Naive thymus-derived CD4-positive, alpha-beta T cell (primary cell): ENCODE data around the gene SSPN. TPM values are rescaled to one million over a fixed set of nuclear protein-coding genes. Genes with fewer than 3 reads are reported as not detected.

Experiments
- ATAC-seq: fragments of 150-1000 bp; cut with Tn5 transposase; 2 replicates; pipeline ENCODE4 v1.10.0; 2021; ENCODE audit warnings: mild to moderate bottlenecking, moderate library complexity
- CTCF ChIA-PET: fragments of 350-600 bp; sonication (Branson Sonifier 250); formaldehyde crosslinking; loops from one replicate; lab custom pipeline; 2021; ENCODE audit warnings: antibody characterized with exemption; lab: Charles Lee
- POLR2A ChIA-PET: fragments of 350-600 bp; sonication (Branson Sonifier 250); formaldehyde crosslinking; loops from one replicate; lab custom pipeline; 2021; ENCODE audit warnings: antibody characterized with exemption, inconsistent platforms; lab: Charles Lee
- DNase-seq, 9 donors: peaks; one replicate each; pipeline versions ENCODE4 v3.0.0 to v3.0.0-alpha.2; 2020 to 2022; ENCODE audit warnings: mixed read lengths in 1 of 9
- H3K27ac ChIP-seq: one replicate; pipeline ENCODE4 v1.7.0; 2013; ENCODE audit warnings: mild to moderate bottlenecking, low read depth, low read length, moderate library complexity
- H3K27me3 ChIP-seq, 2 donors: one replicate each; pipeline ENCODE4 v1.7.0; 2013; ENCODE audit warnings: low read length in 2 of 2, mild to moderate bottlenecking in 2 of 2, moderate library complexity in 2 of 2; ENCODE audit not compliant: control insufficient read depth in 2 of 2, insufficient read depth in 2 of 2
- H3K36me3 ChIP-seq, 3 experiments: 1 replicate in 2 of 3; 2 replicates in 1 of 3; pipeline ENCODE4 v1.7.0; 2013; ENCODE audit warnings: low read length in 3 of 3, mild to moderate bottlenecking in 3 of 3, moderate library complexity in 1 of 3; ENCODE audit not compliant: insufficient read depth in 3 of 3, control insufficient read depth in 2 of 3
- H3K4me1 ChIP-seq, 2 donors: one replicate each; pipeline ENCODE4 v1.7.0; 2013; ENCODE audit warnings: low read length in 2 of 2, mild to moderate bottlenecking in 2 of 2, moderate library complexity in 1 of 2; ENCODE audit not compliant: control insufficient read depth in 2 of 2, insufficient read depth in 2 of 2
- H3K4me3 ChIP-seq: 2 replicates; pipeline ENCODE4 v1.7.0; 2013; ENCODE audit warnings: mild to moderate bottlenecking, low read length
- H3K9me3 ChIP-seq, 3 experiments: 1 replicate in 2 of 3; 2 replicates in 1 of 3; pipeline ENCODE4 v1.7.0; 2013; ENCODE audit warnings: low read length in 3 of 3; ENCODE audit not compliant: control insufficient read depth in 2 of 3
- H3K27ac Mint-ChIP-seq, 9 donors: one replicate each; pipeline ENCODE4 v1.8.0; 2020 to 2022; ENCODE audit warnings: mixed read lengths in 9 of 9, mild to moderate bottlenecking in 8 of 9, moderate library complexity in 5 of 9, inconsistent platforms in 2 of 9
- H3K27me3 Mint-ChIP-seq, 5 donors: one replicate each; pipeline ENCODE4 v1.8.0; 2021 to 2022; ENCODE audit warnings: mixed read lengths in 5 of 5, mild to moderate bottlenecking in 1 of 5
- H3K36me3 Mint-ChIP-seq, 5 donors: one replicate each; pipeline ENCODE4 v1.8.0; 2020 to 2022; ENCODE audit warnings: mixed read lengths in 5 of 5, mild to moderate bottlenecking in 3 of 5, inconsistent platforms in 1 of 5
- H3K4me1 Mint-ChIP-seq, 7 donors: one replicate each; pipeline ENCODE4 v1.8.0; 2020 to 2022; ENCODE audit warnings: mixed read lengths in 7 of 7, mild to moderate bottlenecking in 3 of 7, inconsistent platforms in 1 of 7
- H3K4me3 Mint-ChIP-seq, 10 donors: one replicate each; pipeline ENCODE4 v1.8.0; 2020 to 2022; ENCODE audit warnings: mild to moderate bottlenecking in 10 of 10, mixed read lengths in 10 of 10, moderate library complexity in 6 of 10, inconsistent platforms in 2 of 10
- H3K9me3 Mint-ChIP-seq, 11 donors: one replicate each; pipeline ENCODE4 v1.8.0; 2020 to 2022; ENCODE audit warnings: mixed read lengths in 11 of 11, mild to moderate bottlenecking in 4 of 11, inconsistent platforms in 1 of 11, moderate library complexity in 1 of 11
- intact Hi-C, 2 donors: fragments of 100-400 bp; cut with micrococcal nuclease; formaldehyde crosslinking; loops; one replicate each; pipeline ENCODE4 v1.15.1; 2023
- polyA plus RNA-seq, 2 donors: library from polyadenylated mRNA; unstranded; fragments of 300-500 nt; fragmentation: Illumina TruSeq; gene quantifications; one replicate each; pipeline ENCODE4 v1.2.3, GENCODE V29; 2021
- total RNA-seq, 6 experiments: library from RNA in 5 of 6; stranded (reverse) in 5 of 6; gene quantifications; 1 replicate in 5 of 6; 2 replicates in 1 of 6; pipeline ENCODE4 v1.2.3 and lab custom pipeline; 2021 to 2026

The SSPN gene
- total and polyA plus RNA-seq, 7 experiments from 2014 or later = 0.22 to 0.34 TPM; not detected in 5

DNA sequence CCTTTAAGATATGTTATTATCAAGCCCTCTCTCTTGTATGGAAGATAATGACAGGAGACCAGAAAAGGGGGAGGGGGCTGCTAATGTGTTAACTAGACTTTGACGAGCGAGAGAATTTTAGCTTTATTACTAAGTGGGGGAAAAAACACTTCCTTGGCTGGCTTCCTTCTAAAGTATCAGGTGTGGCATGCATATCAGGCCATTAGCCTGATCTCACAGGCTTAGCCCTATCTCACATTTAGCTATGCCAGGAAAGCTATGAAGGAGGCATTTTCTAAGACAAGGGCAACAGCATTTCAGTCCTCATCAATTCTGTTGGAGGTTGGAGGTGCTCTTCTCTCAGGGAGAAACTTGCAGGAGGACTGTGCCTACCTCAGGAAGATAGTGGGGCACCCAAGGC lies 9.9 kb downstream of the SSPN start:
- Histone ChIP-seq H3K27ac (no peak overlapping the region), H3K9me3 (no peaks in the 10 kb centered on the region), H3K36me3 (no peaks in the 10 kb centered on the region), H3K4me3 (no peak overlapping the region), H3K4me1 (no peaks in the 10 kb centered on the region), H3K27me3 (no peaks in the 10 kb centered on the region)
- no peak for DNase-seq
- Mint-ChIP-seq H3K9me3 (peaks cover 0 to 1% (median 0%) of the 10 kb centered on the region in 11 donors), H3K27ac (no peak overlapping the region), H3K27me3 (peaks cover 6 to 25% (median 23%) of the 10 kb centered on the region in 5 donors), H3K4me3 (no peak overlapping the region), H3K36me3 (no peaks in the 10 kb centered on the region), H3K4me1 (no peaks in the 10 kb centered on the region)
- intact Hi-C loops = no loop called here
- ATAC-seq = no peak
- CTCF ChIA-PET = no interaction called here
- POLR2A ChIA-PET = no interaction called here

DNA sequence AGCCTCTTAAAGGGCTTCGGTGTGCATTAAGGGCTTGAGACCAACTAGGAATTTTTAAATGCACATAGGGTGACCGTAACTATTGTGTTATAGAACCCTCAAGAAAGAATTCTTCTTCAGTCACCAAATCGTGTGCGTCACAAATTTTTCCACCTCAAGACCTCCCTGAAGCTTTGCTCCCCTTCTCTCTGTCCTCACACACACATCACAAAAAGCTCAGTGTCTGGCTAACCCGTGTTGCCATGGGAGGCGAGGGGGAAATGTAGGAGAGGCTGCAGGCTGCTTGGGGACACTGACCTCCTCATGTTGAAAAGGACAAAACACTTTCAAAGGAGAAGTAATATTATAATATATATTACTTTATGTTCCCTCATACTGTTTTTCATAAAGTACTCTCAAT lies 10.6 kb downstream of the SSPN start:
- Histone ChIP-seq H3K27ac (no peak overlapping the region), H3K9me3 (no peaks in the 10 kb centered on the region), H3K4me1 (no peaks in the 10 kb centered on the region), H3K4me3 (no peak overlapping the region), H3K27me3 (no peaks in the 10 kb centered on the region), H3K36me3 (no peaks in the 10 kb centered on the region)
- no peaks in the 10 kb centered on the region for H3K4me1 Mint-ChIP-seq
- no peak overlapping the region for H3K27ac Mint-ChIP-seq
- H3K36me3 Mint-ChIP-seq = no peaks in the 10 kb centered on the region
- POLR2A ChIA-PET = no interaction called here
- peaks cover 12 to 31% (median 24%) of the 10 kb centered on the region in 5 donors for H3K27me3 Mint-ChIP-seq
- ATAC-seq (no peak), DNase-seq (no peak)
- CTCF ChIA-PET = no interaction called here
- peaks cover 0 to 1% (median 0%) of the 10 kb centered on the region in 11 donors for H3K9me3 Mint-ChIP-seq
- no peak overlapping the region for H3K4me3 Mint-ChIP-seq
- intact Hi-C loops = no loop called here

DNA sequence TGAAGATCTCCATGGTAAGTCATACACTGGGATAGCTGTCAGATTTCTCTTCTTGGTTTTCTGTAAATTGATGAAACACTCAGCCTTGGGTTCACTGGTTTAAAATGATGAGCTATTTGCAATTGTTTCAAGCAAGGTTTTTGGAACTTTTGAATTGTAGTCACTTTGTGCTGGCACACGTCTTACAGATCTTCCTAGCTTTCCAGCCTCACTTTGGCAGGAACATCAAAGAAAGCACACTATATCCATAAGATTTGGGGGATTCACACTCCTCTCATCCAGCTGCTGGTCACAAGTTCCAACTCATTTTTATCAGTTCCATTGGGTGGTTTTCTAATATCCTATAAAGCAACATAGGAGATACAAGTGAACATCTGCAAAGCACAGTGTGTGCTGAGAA lies 16.0 kb downstream of the SSPN start:
- Mint-ChIP-seq H3K4me3 (no peak overlapping the region), H3K27ac (no peak overlapping the region), H3K36me3 (no peaks in the 10 kb centered on the region), H3K27me3 (peaks cover 24 to 52% (median 37%) of the 10 kb centered on the region in 5 donors), H3K4me1 (no peaks in the 10 kb centered on the region), H3K9me3 (peaks cover 0 to 7% (median 0%) of the 10 kb centered on the region in 11 donors)
- no peak for DNase-seq
- Histone ChIP-seq H3K36me3 (no peaks in the 10 kb centered on the region), H3K27me3 (no peaks in the 10 kb centered on the region), H3K4me1 (no peaks in the 10 kb centered on the region), H3K9me3 (no peaks in the 10 kb centered on the region), H3K4me3 (no peak overlapping the region), H3K27ac (no peak overlapping the region)
- ATAC-seq = no peak
- intact Hi-C loops = no loop called here
- POLR2A ChIA-PET = no interaction called here
- CTCF ChIA-PET = interaction anchor here (0.6 kb wide), 1 partner anchor 314 kb away, joined by 4 read pairs; no protein-coding TSS in a partner anchor

DNA sequence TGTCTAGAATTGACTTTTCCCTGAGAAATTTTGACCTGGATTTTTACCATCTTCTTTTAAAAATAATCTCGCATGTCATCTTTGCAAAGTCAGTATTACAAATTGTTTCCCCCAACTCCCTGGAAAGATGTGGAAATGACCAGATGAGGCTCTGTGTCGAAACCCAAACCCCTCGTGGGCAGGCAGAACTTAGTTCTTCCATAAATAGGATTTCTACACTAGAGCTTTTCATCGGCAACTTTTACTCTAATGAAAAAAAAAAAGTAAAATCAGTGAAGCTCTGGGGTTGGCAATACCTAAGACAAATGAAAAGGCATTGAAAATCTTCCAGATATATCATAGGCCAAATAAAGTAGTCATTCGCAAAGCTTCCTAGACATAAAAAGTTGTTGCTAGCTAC lies 17.0 kb downstream of the SSPN start:
- peaks cover 0 to 7% (median 0%) of the 10 kb centered on the region in 11 donors for H3K9me3 Mint-ChIP-seq
- Histone ChIP-seq H3K4me3 (no peak overlapping the region), H3K36me3 (no peaks in the 10 kb centered on the region), H3K4me1 (no peaks in the 10 kb centered on the region), H3K27me3 (no peaks in the 10 kb centered on the region), H3K27ac (no peak overlapping the region), H3K9me3 (no peaks in the 10 kb centered on the region)
- no peak overlapping the region for H3K27ac Mint-ChIP-seq
- intact Hi-C loops = no loop called here
- H3K27me3 Mint-ChIP-seq = peaks cover 24 to 52% (median 37%) of the 10 kb centered on the region in 5 donors
- POLR2A ChIA-PET = no interaction called here
- H3K4me1 Mint-ChIP-seq = no peaks in the 10 kb centered on the region
- no peak for DNase-seq
- CTCF ChIA-PET = no interaction called here
- no peaks in the 10 kb centered on the region for H3K36me3 Mint-ChIP-seq
- no peak overlapping the region for H3K4me3 Mint-ChIP-seq
- ATAC-seq = no peak

DNA sequence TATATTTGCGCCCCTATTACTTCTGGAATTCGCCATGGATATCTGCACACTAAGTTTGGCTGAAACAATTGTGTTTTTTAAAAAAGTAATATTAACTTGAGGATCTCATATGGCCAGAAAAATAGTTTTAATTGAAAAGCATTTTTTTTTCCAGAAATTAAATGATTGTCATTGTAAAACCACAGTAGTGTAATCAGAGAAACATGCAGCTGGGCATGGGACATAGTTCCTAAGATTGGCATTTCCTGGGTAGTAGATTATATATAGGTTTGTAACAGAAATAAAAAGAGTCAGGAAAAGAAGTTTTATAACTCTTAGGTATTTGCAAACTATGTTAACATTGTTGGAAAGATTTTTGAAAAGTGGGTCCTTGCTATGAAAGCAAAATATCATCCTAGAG lies 17.6 kb downstream of the SSPN start:
- Histone ChIP-seq H3K36me3 (no peaks in the 10 kb centered on the region), H3K27ac (no peak overlapping the region), H3K27me3 (no peaks in the 10 kb centered on the region), H3K4me1 (no peaks in the 10 kb centered on the region), H3K9me3 (no peaks in the 10 kb centered on the region), H3K4me3 (no peak overlapping the region)
- POLR2A ChIA-PET = no interaction called here
- H3K9me3 Mint-ChIP-seq = peaks cover 0 to 7% (median 0%) of the 10 kb centered on the region in 11 donors
- no peak for DNase-seq
- H3K27ac Mint-ChIP-seq = no peak overlapping the region
- CTCF ChIA-PET = no interaction called here
- H3K4me3 Mint-ChIP-seq = no peak overlapping the region
- peaks cover 20 to 52% (median 37%) of the 10 kb centered on the region in 5 donors for H3K27me3 Mint-ChIP-seq
- no peak for ATAC-seq
- no peaks in the 10 kb centered on the region for H3K36me3 Mint-ChIP-seq
- no peaks in the 10 kb centered on the region for H3K4me1 Mint-ChIP-seq
- intact Hi-C loops = no loop called here

DNA sequence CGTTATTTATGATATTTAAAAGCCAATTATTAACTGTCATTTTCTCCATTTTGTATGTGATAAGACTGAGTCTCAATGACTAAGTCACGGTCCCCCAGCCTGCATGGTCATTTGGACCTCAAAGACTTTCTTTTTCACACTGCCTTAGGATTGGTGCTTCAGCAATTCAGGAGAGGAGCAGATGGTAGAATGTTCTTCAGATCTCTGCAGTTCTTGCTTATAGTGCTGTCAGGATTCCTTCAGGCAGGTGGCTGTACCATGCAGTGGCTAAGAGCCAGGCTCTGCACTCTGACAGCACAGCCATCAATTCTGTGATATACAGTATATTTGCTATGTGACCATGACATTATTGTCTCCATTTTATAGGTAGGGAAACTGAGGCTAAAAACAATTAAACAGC lies 18.7 kb downstream of the SSPN start:
- Mint-ChIP-seq H3K4me3 (no peak overlapping the region), H3K9me3 (peaks cover 0 to 7% (median 0%) of the 10 kb centered on the region in 11 donors), H3K27me3 (peaks cover 20 to 54% (median 38%) of the 10 kb centered on the region in 5 donors), H3K27ac (no peak overlapping the region), H3K36me3 (no peaks in the 10 kb centered on the region), H3K4me1 (no peaks in the 10 kb centered on the region)
- CTCF ChIA-PET = no interaction called here
- ATAC-seq (no peak), DNase-seq (no peak)
- Histone ChIP-seq H3K4me1 (no peaks in the 10 kb centered on the region), H3K27ac (no peak overlapping the region), H3K36me3 (no peaks in the 10 kb centered on the region), H3K27me3 (no peaks in the 10 kb centered on the region), H3K4me3 (no peak overlapping the region), H3K9me3 (no peaks in the 10 kb centered on the region)
- intact Hi-C loops = no loop called here
- POLR2A ChIA-PET = no interaction called here

DNA sequence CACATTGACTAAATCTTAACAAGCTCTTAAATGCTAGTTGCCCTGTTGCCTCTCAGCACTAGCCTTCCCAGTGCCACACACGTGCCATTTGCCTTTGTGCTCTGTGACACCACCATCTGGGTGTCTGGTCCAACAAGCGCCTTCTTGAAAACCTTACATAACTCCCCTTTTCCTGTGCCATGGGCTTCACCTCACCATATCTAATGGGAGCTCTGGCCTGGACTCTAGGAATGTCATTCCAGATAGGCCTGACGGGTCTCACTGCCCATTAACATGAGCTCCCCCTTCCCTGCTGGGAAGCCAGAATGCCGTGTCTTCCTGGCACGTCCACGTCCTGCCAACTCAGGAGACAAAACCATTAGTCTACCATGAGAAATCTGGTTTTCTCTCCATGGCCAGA lies 24.4 kb downstream of the SSPN start:
- DNase-seq (no peak), ATAC-seq (no peak)
- Histone ChIP-seq H3K27ac (no peak overlapping the region), H3K27me3 (no peaks in the 10 kb centered on the region), H3K4me3 (no peak overlapping the region), H3K4me1 (no peaks in the 10 kb centered on the region), H3K9me3 (no peaks in the 10 kb centered on the region), H3K36me3 (no peaks in the 10 kb centered on the region)
- Mint-ChIP-seq H3K27me3 (peaks cover 10 to 31% (median 17%) of the 10 kb centered on the region in 5 donors), H3K27ac (no peak overlapping the region), H3K4me3 (no peak overlapping the region), H3K4me1 (no peaks in the 10 kb centered on the region), H3K36me3 (no peaks in the 10 kb centered on the region), H3K9me3 (peaks cover 0 to 7% (median 0%) of the 10 kb centered on the region in 11 donors)
- intact Hi-C loops = no loop called here
- POLR2A ChIA-PET = no interaction called here
- CTCF ChIA-PET = no interaction called here
